Stomach smooth muscle (tissue), 2 donors: ENCODE results near the gene FRMD4B.

ENCODE experiments used
- H3K27ac ChIP-seq: one replicate; pipeline ENCODE4 v1.7.0; 2013; ENCODE audit warnings: mild to moderate bottlenecking, low read length, inconsistent platforms
- H3K27me3 ChIP-seq, 2 donors: one replicate each; pipeline ENCODE4 v1.7.0; 2013; ENCODE audit warnings: low read length in 2 of 2; ENCODE audit not compliant: insufficient read depth in 2 of 2, control insufficient read depth in 1 of 2
- H3K36me3 ChIP-seq, 2 donors: one replicate each; pipeline ENCODE4 v1.7.0; 2013; ENCODE audit warnings: low read length in 2 of 2; ENCODE audit not compliant: control insufficient read depth in 2 of 2, insufficient read depth in 2 of 2
- H3K4me1 ChIP-seq: one replicate; pipeline ENCODE4 v1.7.0; 2013; ENCODE audit warnings: low read length; ENCODE audit not compliant: control insufficient read depth, insufficient read depth
- H3K4me3 ChIP-seq, 2 donors: one replicate each; pipeline ENCODE4 v1.7.0; 2013; ENCODE audit warnings: low read length in 2 of 2
- H3K9ac ChIP-seq, 2 donors: one replicate each; pipeline ENCODE4 v1.7.0; 2013; ENCODE audit warnings: low read length in 2 of 2, mild to moderate bottlenecking in 1 of 2
- H3K9me3 ChIP-seq, 2 donors: one replicate each; pipeline ENCODE4 v1.7.0; 2013; ENCODE audit warnings: low read length in 2 of 2; ENCODE audit not compliant: control insufficient read depth in 2 of 2
- donor health status: healthy.
- donor health status: Pancreatic carcinoma.

The FRMD4B gene

DNA sequence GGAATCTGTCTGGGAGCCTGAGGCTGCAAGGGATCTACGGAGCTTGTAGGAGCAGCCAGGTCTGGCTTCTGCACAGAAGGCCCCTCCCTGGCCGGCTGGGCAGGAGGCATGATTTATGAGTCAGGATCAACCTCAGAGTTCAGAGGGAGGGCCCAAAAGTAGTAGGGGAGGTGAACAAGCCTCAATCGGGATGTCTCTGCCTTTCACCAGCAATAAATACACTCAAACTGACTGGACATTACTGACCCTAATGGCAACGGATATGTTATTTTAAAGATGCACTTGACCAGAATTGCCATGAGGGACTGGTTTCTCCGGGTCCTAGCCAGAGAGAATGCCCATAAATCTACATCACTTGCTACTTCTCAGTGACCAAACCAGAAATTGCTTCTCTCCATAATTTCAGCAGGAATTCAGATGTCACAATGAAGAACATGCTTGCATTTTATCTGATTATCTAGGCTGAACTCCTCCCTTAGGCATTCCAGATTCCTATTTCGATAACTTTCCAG, 153.9 kb downstream of the FRMD4B start:
- H3K9ac ChIP-seq = no peak overlapping the region
- H3K36me3 ChIP-seq = no peaks in the 10 kb centered on the region
- H3K9me3 ChIP-seq = no peaks in the 10 kb centered on the region
- H3K4me1 ChIP-seq = no peaks in the 10 kb centered on the region
- no peaks in the 10 kb centered on the region for H3K27me3 ChIP-seq
- H3K4me3 ChIP-seq = no peak overlapping the region
- H3K27ac ChIP-seq = no peak overlapping the region

DNA sequence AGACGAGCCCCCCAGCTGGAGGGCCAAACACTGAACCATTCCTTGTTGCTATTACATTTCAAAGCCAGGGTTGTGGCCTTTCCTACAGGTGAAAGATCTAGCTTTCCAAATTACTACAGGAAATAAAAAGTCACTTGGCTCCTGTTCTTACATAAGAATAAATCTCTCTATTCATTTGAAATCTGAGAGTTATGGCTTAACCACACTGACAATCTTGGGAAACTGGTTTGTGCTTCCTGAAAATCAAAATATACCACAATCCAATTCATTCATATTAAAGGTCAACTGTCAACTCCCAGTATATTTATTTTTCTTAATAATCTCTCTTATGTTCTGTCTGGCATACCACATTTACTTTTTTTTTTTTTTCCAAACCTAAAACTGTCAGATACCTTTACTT, 159.8 kb downstream of the FRMD4B start:
- Histone ChIP-seq H3K9me3 (no peaks in the 10 kb centered on the region), H3K4me1 (no peaks in the 10 kb centered on the region), H3K4me3 (no peak overlapping the region), H3K27me3 (no peaks in the 10 kb centered on the region), H3K36me3 (no peaks in the 10 kb centered on the region), H3K9ac (no peak overlapping the region), H3K27ac (no peak overlapping the region)

DNA sequence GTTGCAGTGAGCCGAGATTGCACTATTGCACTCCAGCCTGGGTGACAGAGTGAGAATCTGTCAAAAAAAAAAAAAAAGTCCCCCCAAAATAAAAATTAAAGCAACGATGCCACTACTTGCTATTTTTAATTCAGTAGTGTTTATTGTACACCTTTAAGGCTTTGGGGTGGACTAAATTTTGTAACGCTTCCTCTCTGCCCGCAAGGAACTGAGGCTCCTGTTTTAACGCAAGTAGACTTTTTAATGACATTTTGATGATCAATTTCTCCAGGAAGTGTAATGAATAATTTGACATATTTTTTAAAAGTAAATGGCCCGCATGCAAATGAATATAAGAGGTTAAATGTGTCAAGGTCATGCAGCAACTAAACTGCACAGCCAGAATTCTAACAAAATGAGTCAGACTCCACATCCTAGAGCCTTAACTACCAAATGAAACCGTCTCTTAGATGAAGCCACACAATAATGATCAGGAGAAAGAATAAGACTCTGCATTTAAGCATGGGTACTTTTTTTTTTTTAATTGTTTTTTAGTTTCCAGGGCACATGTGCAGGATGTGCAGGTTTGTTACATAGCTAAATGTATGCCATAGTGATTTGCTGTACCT, 166.7 kb downstream of the FRMD4B start:
- Histone ChIP-seq H3K4me1 (no peaks in the 10 kb centered on the region), H3K27ac (no peak overlapping the region), H3K9me3 (no peaks in the 10 kb centered on the region), H3K27me3 (no peaks in the 10 kb centered on the region), H3K4me3 (no peak overlapping the region), H3K36me3 (peaks cover 0 to 2% of the 10 kb centered on the region in 2 donors), H3K9ac (no peak overlapping the region)

DNA sequence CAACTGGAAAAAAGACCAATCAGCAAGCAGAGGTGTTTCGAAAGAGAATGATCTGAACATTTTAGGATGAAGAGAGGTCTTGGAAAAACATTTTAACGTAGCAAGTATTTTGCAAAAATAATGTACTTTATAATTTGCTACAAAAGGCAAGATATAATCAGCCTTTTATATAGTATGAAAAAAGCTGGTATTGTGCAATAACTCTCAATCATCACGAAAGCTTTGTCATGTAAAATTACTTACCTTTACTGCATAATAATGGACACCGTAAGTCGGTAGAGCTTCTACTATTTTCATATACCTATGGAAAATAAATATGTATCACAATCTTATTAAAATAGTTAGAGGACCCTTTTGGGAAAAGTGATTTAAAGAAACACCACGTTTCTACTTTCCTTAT, 167.8 kb downstream of the FRMD4B start:
- Histone ChIP-seq H3K4me1 (no peaks in the 10 kb centered on the region), H3K9ac (no peak overlapping the region), H3K36me3 (peaks cover 0 to 2% of the 10 kb centered on the region in 2 donors), H3K4me3 (no peak overlapping the region), H3K9me3 (no peaks in the 10 kb centered on the region), H3K27ac (no peak overlapping the region), H3K27me3 (no peaks in the 10 kb centered on the region)

DNA sequence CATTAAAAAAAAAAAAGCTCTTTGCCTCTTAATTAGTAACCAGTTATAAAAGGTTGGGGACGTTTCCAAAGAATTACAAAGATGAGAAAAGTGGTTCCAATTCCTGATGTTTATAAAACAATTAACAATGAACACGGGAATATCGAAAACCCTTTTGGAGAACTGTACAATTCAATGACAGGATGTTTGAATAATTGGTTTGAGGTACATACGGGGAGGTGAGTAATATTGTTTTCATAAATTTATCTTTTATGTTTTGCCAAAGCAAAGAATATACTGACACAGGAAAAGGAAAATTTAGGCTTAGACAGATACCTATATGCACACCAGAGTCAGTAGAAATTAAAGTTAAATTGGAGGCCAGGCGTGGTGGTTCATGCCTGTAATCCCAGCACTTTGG, 168.9 kb downstream of the FRMD4B start:
- Histone ChIP-seq H3K9me3 (no peaks in the 10 kb centered on the region), H3K27me3 (no peaks in the 10 kb centered on the region), H3K36me3 (peaks cover 0 to 2% of the 10 kb centered on the region in 2 donors), H3K4me1 (no peaks in the 10 kb centered on the region), H3K9ac (no peak overlapping the region), H3K4me3 (no peak overlapping the region), H3K27ac (no peak overlapping the region)

DNA sequence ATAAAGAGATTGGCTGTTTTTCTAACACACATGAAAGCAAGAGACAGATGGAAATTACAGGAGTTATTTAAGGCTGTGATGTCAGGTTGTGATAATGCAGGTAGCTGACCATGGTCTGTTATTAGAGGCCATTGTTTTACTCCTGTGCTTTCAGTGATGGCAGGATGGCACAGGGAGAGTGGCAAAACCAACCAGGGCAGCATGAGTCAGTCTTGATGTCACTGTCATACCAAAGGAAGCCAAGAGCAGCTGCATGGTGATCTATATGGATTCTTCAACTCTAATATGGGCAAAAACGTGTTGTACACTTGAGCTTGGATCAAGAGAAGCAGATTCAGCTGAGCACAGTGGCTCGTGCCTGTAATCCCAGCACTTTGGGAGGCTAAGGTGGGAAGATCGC, 171.6 kb downstream of the FRMD4B start:
- H3K4me3 ChIP-seq = no peak overlapping the region
- no peaks in the 10 kb centered on the region for H3K27me3 ChIP-seq
- H3K27ac ChIP-seq = no peak overlapping the region
- H3K9ac ChIP-seq = no peak overlapping the region
- no peaks in the 10 kb centered on the region for H3K36me3 ChIP-seq
- no peaks in the 10 kb centered on the region for H3K4me1 ChIP-seq
- H3K9me3 ChIP-seq = no peaks in the 10 kb centered on the region

DNA sequence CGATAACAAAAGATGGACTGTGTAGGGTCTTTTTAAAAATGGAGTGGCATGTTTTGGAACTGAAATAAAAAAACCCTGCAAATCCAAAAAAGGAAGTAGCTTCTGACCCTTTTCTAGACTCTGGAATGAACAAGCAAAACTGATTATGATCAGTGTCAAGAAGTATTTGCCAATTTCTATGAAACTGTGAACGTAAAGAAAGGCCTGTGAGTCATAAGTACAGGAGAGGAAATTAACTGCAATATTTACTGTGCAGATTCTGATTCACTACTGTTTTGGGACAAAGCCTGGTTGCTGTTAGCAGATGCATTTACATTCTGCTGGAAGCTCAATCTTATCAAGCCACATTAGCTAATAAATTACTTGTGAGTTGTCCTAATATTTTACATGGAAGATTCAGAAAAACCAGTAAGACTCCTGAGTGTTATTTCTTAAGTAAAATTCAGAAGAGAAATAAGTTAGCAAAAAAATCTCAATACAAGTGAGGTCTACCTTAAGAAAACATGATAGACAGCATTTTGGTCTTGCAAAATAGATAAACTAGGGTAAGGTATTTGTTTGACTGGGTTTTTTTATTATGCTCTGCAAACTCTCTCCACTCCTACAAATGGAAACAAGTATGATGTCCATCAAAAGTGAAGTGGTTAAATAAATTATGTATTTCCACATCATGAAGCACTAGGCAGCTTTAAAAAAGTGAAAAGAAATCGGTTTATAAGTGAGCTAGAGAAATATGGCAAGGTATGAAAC, 173.3 kb downstream of the FRMD4B start:
- H3K4me3 ChIP-seq = no peak overlapping the region
- no peaks in the 10 kb centered on the region for H3K9me3 ChIP-seq
- no peaks in the 10 kb centered on the region for H3K36me3 ChIP-seq
- no peaks in the 10 kb centered on the region for H3K27me3 ChIP-seq
- no peak overlapping the region for H3K27ac ChIP-seq
- H3K9ac ChIP-seq = no peak overlapping the region
- H3K4me1 ChIP-seq = no peaks in the 10 kb centered on the region

DNA sequence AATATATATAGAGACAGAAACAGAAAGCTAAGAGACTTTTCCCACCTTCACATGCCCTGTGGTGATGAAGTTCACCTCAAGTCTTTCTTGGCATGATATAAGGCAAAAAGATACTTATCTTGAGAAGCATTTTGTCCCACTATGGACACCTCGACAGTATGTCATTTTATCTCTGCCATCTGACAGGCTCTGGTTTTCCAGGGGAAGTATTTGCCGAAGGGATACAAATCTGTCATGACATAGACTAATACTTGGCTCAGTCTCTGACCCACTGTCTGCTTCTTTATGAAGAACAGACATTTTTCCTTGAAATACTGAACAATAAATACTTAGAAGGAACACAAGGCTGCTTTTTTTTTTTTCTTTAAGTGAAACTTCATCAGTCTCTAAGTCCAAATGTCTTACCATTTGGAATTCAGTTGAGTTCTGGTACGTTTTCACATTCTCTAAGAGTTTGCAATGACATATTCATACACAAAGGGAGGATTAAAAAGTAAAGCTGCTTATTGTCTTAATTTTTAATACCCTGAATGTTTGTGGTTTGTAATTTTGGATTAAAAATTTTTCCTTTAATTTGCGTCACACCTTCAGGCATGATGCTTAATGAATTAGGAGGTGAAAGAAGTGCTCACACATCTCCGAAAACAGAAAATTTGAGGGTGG, 175.7 kb downstream of the FRMD4B start:
- Histone ChIP-seq H3K4me3 (no peak overlapping the region), H3K27ac (no peak overlapping the region), H3K9me3 (no peaks in the 10 kb centered on the region), H3K36me3 (no peaks in the 10 kb centered on the region), H3K27me3 (no peaks in the 10 kb centered on the region), H3K9ac (no peak overlapping the region), H3K4me1 (no peaks in the 10 kb centered on the region)

DNA sequence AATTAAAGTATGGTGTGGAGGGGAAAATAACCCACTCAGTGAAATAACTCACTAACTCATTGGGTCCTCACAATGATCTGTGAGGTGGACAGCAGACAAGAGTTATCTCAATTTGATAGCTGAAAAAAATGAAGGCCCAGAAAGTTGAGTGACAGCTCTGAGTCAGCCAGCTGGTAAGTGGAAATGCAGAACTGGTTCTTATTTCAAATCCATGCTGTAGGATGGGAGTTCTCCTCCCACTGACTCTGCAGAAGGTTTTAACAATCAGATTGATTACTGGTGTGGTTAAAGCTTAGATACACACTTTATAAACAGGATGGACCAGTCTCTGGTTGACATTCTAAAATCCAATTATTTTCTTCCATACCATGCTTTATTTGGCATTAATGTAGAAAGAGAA, 176.5 kb downstream of the FRMD4B start:
- H3K4me3 ChIP-seq = no peak overlapping the region
- no peak overlapping the region for H3K9ac ChIP-seq
- H3K4me1 ChIP-seq = no peaks in the 10 kb centered on the region
- no peaks in the 10 kb centered on the region for H3K36me3 ChIP-seq
- H3K27ac ChIP-seq = no peak overlapping the region
- no peaks in the 10 kb centered on the region for H3K27me3 ChIP-seq
- H3K9me3 ChIP-seq = no peaks in the 10 kb centered on the region

DNA sequence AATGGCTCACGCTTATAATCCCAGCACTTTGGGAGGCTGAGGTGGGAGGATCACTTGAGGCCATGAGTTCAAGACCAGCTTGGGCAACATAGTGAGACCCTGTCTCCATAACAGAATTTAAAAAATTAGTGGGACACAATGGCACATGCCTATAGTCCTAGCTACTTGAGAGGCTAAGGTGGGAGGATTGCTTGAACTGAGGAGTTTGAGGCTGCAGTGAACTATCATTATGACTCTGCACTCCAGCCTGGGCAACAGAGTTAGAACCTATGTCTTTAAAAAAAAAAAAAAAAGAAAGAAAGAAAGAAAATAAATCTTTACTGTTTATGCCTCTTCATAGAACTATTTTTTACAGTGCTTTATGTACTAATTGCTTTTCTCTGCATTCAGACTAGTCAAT, 178.9 kb downstream of the FRMD4B start:
- Histone ChIP-seq H3K4me1 (no peaks in the 10 kb centered on the region), H3K9ac (no peak overlapping the region), H3K27me3 (no peaks in the 10 kb centered on the region), H3K9me3 (no peaks in the 10 kb centered on the region), H3K4me3 (no peak overlapping the region), H3K36me3 (no peaks in the 10 kb centered on the region), H3K27ac (no peak overlapping the region)

DNA sequence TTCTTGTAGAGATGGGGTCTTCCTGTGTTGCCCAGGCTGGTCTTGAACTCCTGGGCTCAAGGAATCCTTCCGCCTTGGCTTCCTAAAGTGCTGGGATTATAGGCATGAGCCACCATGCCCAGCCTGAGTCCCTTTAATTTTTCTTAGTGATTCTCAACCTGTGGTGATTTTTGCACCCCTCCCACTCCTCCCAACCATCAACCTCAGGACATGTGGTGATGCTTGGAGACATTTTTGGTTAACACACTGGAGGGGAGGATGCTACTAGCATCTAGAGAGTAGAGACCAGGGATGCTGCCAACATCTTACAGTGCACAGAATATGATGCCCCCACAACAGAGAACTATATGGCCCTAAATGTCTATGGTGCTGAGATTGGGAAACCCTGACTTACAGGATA, 180.5 kb downstream of the FRMD4B start:
- Histone ChIP-seq H3K4me3 (no peak overlapping the region), H3K27ac (no peak overlapping the region), H3K27me3 (no peaks in the 10 kb centered on the region), H3K36me3 (no peaks in the 10 kb centered on the region), H3K9me3 (no peaks in the 10 kb centered on the region), H3K4me1 (no peaks in the 10 kb centered on the region), H3K9ac (no peak overlapping the region)
